Activated CD4-positive, alpha-beta T cell treated with anti-CD3 and anti-CD28 coated beads, Interleukin-2, amount 50 U/mL, for 1 hour (primary cell): ENCODE results near the gene SASH3.
A peak's percentile ranks its signal among the peaks of the same experiment; 100 is the strongest.

Experiments used
- DNase-seq: peaks from one replicate; pipeline ENCODE4 v3.0.0-alpha.2; 2020

Gene SASH3

GRCh38 chrX:129760155-129760554 lies 19.6 kb upstream of the SASH3 start:
- DNase-seq = no peak

GRCh38 chrX:129760981-129761380 lies 18.8 kb upstream of the SASH3 start:
- no peak for DNase-seq

- DNase-seq = no peak
Measured at GRCh38 chrX:129761596-129761995, 18.2 kb upstream of the SASH3 start.

GRCh38 chrX:129762448-129762847 lies 17.3 kb upstream of the SASH3 start:
- DNase-seq = no peak

DNA sequence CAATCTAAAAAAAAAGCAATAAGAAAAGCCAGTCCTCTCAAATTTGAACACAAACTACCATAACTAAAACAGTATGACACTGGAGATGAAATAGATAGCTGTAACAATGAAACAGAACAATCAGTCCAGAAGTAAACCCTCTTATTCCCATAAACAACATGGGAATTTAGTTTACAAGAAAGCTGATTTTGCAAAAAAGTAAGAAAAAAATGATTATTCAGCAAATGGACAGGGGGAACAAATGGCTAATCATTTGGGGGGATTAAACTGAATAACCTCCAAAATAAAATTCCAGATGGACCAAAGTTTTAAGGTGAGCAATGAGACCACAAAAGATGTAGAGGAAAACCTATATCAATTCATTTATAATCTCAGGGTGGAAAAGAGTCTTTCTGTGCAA lies 16.1 kb upstream of the SASH3 start:
- no peak for DNase-seq

DNA sequence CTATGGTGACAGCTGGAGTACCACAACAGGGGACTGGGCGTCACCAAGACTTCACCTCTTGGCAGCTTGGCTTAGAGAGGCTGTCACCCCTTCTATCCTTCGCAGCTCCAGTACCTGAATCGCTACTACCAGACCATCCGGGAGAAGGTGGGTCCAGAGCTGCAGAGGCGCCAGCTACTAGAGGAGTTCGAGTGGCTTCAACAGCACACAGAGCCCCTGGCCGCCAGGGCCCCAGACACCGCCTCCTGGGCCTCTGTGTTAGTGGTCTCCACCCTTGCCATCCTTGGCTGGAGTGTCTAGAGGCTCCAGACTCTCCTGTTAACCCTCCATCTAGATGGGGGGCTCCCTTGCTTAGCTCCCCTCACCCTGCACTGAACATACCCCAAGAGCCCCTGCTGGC lies 11.6 kb upstream of the SASH3 start:
- DNase-seq = no peak

DNA sequence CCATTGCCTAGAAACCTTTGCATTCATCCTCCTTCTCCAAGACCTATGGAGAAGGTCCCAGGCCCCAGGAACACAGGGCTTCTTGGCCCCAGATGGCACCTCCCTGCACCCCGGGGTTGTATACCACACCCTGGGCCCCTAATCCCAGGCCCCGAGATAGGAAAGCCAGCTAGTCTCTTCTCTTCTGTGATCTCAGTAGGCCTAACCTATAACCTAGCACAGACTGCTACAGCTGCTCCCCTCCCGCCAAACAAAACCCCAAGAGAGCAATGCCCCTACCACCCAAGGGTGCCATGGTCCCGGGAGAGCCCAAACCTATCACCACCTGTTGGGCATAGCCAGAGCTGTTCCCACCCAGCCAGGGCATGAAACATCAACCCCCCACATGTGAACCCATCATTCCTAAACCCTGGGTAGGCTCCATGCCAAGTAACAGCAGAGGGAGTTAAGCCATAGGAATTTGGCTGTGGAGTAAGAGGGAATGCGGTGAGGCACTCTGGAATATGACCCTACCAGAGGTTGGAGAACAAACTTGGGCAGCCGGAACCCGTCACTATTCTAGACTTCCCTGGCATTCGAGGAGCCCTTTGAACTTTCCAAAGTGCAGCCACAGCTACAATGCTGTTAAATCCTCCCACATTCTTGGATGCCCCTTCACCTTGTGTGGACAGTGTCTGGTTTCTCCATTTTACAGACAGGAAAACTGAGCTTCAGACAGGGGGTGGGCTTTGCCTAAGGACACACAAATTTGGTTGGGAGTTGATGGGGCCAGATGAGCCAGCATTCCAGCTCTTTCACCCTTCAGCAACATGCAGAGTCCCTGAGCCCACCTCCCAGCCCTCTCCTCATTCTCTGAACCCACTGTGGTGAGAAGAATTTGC lies 10.9 kb upstream of the SASH3 start:
- DNase-seq = no peak

GRCh38 chrX:129769467-129770154 lies 10.1 kb upstream of the SASH3 start:
- DNase-seq = peak; percentile 66

GRCh38 chrX:129771266-129771995 lies 8.3 kb upstream of the SASH3 start:
- peak; percentile 25 for DNase-seq

DNA sequence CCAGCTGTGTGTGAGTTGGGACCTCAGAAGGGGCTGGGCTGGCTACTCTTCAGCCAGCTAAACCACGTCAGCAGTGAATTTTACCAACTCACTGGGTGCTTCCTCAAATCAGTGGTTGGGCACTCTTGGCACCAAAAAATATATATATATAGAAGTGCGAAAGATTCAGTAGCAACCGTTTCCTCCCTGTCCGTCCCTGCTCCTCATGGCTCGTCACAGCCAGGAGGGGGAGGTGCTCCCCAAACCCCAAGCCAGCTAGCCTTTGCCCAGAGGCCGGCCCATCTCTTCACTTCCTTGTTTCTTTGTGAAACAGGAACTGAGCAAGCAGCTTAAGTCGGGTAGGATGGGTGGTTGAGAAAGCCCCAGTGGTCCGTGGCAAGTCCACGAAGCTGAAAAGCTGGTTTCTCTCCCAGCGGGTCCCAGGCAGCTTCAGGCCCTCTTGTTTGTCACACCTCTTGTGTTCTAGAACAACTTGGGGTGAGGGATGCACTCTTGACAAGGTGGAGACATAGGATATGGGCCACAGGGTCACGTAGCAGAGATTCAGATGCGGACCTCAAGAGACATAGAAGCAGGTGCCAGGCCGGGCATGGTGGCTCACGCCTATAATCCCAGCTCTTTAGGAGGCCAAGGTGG lies 6.8 kb upstream of the SASH3 start:
- DNase-seq = no peak

- peak; percentile 23 for DNase-seq
Measured at GRCh38 chrX:129773649-129774458, 5.9 kb upstream of the SASH3 start.

DNA sequence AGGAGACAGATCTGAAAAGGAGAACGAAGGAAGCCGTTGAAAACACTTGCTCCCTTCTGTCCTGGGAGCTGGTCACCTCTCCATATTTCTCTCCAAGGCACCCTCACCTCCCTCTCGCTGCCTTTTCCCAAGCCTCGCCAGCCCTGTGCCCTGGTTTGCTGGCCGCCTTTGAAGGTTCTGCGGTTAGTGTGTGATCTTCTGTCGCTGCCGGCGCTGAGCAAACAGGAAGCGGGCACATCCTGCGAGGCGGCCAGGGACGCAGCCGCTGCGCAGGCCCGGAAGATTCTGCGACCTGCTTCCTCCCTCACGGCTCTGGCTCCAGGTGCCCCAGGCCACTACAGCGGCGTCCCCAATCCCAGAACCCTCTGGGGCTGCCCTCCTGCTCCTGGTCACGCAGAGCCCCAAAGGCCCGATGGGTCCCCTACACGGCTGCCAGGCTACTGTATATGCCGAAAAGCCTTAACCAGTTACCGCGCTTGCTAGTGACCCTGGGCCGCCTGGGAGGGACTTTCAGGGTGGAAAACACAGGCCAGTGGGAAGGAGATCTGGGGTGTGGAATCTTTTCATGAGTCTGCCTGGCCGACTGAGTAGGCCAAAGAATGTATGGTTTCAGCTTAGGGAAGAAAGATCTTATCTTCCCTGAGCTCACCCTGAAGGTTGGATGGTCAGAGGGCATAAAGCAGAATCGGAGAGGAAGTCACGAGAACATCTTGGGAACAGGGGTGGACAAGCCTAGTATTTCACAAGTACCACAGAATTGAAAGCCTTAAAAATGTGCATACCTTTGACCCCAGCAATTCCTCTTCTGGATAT lies 2.3 kb upstream of the SASH3 start:
- peak; percentile 64 for DNase-seq

DNA sequence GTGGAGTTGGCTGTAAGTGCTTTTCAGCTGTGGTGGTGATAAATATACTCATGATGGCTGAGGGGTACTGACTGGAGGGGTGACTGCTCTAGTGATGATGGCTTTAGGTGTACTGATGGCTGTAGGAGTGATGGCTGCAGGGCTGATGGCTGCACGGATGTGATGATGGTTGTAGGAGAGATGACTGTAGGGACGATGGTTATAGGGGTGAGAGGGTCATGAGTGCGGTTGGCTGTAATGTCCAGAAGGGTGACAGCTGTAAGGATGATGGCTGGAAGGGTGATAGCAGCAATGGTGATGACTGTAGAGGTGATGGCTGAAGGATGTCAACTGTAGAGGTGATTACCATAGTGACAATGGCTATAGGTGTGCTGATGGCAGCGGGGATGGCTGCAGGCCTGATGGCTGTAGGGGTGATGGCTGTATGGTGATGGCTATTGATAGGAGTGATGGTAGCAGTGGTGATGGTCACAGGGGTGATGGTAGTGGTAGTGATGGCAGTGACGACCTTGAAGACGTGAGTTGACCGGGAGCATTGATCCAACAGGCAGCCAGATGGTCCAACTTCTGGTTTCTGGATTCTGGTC lies 570 bp upstream of the SASH3 start:
- DNase-seq = no peak

GRCh38 chrX:129780441-129781105 lies 824 bp downstream of the SASH3 start:
- DNase-seq = no peak

DNA sequence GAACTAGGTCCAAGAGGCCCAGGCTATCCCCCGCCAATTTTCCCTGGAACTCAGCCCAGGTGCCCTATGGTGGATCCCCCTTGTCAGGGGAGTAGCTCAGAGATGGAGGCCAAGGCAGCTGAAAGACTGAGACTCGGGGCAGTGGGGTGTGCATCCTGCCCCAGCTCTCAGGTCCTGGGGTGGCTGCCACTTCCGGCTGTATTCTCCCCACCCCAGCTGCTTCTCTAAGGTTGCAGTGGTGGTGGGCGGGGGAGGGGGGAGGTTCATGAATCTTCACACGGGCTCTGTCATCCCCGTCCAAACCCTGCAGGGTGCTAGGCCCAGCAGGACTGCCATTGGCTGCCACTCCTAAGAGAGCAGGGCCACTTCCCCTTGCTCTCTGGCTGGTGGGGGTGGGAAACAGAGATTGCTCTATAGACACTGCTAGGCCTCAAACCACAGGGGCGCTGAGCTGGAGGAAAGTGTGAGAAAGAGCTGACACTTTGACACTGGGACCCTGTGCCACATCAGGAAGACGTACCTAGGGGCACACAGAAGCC lies 1.5 kb downstream of the SASH3 start:
- peak; percentile 68 for DNase-seq

DNA sequence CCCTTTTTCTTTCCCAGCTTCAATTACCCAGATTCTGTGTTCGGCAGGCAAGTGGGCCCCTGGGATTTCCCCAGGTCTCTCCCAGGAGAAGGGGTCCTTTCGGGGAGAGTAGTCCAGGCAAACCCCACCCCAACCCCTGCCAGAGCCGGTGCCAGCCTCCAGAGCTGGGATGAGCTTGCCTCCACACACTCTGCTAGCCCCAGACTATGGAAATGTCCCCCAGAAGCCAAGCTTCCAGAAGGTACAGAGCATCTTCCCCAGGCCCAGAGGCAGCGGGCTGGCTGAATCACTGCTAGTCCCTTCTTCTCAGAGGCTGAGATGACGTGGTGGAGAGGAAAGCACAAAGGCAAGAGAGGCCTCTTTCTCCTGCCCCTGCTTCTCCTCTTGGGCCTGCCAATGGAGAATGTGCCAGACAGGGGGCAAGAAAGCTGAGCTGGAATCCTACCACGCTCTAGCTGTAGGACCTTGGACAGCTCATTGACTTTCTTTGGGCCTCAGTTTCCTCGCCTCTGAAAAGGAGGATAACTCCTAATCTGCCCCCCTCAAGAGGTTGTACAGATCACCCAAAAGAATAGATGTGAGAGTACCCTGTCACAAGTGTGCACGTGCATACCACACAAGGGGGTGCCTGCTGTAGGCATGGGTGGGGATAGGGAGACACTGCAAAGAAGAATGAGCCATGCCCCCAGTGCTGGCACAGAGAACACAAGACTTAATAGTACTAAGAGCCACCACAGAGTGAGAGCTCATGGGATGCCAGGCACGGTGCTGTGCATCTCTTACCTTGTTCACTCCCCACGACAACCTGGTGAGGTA lies 2.1 kb downstream of the SASH3 start:
- DNase-seq = peak; percentile 16

DNA sequence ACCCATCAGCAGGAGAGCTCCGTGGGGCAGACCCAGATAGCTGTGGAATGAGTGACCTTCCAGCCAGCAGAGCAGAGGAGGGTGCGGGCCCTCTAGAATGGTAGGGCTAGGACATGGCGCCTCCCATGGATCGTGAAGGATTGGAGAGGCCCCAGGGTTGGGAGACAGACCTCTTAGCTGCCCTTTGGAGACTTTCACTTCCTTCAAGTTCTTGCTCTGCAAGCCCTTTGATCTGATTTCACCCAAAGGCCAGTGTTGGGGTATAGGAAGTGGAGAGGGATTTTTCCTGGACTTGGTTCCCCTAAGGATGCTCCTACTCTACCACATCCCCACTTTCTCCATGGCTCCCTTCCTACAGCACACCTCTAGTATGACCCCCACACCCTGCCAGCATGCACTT lies 3.0 kb downstream of the SASH3 start:
- DNase-seq = no peak

DNA sequence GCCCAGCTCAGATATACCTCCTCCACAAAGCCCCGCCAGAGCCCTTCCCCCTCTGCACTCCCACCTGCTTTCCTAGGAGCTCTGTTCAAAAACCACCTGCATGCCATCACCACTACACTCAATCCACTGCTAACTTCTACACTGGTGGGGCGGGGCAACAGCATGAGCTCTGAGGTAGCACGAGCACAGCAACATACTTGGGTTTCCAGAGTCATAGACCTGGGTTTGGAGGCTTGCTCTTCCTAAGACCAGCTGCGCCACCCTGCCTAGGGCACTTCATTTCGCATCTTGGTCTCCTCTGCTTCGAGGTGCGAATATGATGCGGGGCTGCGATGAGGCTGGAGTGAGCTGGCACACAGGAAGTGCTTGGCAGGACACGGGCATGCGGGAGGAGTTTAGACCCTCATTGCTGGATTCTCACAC lies 3.6 kb downstream of the SASH3 start:
- DNase-seq = no peak

DNA sequence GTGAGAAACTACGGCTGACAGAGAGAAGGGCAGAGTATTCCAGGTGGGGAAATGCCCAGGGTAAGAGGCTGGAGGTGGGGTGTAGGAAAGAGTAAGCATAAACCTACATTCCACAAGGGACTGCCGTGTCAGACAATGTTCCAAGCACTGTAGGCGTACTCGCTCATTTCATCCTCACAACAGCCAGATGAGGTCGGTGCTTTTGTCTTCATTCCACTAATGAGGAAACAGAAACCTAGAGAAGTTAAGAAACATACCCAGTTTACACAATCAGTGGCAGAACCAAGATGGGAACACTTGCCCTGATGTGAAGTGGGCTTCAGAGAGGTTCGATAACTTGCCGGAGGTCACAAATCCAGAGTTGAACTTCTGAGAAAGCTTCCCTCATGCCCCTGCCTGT lies 4.6 kb downstream of the SASH3 start:
- DNase-seq = no peak
